Measurements from ENCODE around the gene MAP7.

The MAP7 gene

DNA sequence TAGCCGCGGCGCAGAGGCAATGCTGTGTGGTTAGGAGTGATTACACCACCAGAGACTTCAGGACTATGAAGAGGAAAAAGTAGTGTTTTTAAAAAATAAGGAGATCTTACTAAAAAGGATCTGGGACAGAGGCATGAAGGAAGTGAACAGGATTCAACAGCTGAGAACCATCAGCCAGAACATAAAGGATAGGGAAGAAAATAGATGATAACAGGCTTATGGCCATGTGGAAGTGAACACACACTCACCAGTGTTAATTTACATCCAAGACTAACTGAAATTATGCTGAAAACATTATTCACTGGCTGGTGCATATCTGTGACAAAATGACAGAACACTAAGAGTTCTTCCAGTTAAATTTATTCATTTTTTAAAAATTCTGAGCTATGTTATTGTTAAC, 213.1 kb downstream of the MAP7 start:
- DNase-seq (ENCODE audit: low spot score) = no peak
- TF ChIP-seq, protein P1, sequence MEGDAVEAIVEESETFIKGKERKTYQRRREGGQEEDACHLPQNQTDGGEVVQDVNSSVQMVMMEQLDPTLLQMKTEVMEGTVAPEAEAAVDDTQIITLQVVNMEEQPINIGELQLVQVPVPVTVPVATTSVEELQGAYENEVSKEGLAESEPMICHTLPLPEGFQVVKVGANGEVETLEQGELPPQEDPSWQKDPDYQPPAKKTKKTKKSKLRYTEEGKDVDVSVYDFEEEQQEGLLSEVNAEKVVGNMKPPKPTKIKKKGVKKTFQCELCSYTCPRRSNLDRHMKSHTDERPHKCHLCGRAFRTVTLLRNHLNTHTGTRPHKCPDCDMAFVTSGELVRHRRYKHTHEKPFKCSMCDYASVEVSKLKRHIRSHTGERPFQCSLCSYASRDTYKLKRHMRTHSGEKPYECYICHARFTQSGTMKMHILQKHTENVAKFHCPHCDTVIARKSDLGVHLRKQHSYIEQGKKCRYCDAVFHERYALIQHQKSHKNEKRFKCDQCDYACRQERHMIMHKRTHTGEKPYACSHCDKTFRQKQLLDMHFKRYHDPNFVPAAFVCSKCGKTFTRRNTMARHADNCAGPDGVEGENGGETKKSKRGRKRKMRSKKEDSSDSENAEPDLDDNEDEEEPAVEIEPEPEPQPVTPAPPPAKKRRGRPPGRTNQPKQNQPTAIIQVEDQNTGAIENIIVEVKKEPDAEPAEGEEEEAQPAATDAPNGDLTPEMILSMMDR (IDR thresholded peaks at IDR 0.05; ENCODE audit: extremely low read depth, missing control alignments) = no peak

DNA sequence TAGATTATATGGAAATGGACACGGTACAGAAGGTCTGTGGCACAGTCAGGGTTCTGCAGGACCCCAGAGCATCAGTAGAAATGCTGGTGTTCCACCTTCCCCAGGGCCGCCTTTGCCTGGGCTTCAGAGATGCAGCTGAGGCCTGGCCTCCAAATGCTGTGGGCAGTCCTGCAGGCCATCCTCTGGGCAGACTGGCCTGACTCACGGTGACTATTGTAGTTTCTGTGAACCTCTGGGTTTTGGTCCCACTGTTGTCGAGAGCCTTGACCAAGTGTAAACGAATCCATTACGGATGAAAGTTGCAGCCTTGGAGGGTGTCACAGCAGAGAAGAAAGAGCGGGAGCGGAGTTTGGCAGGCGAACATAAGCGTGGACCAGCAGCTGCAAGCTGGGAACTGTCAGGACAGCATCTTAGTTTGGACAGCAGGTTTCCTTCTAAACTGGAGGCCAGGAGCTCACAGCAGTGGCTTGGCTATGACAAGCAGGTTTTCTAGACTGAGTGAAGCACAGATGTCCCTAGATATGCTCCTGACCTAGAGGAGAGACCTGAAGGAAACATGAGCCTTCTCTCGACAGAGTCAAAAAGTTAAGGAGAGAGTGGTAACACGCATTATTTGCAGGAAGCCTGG, 214.4 kb downstream of the MAP7 start:
- no peak for DNase-seq (ENCODE audit: low spot score)
- TF ChIP-seq, protein P1 (IDR thresholded peaks at IDR 0.05; ENCODE audit: extremely low read depth, missing control alignments) = no peak

DNA sequence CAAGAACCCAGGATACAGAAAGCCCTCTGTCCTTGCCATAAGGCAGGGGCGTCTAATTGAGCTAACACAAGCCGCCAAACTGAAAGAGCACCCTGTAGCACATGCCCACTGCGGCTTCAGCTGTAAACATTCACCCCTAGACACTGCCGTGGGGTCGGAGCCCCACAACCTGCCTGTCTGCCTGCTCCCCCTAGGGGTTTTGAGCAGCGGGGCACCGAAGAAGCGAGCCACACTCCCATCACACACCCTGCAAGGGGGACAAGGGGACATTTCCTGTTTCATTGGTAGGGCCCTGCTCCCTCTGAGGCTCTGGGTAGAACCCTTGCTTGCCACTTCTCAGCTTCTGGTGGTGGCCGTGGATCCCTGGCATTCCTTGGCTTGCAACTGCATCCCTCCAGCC, 215.4 kb downstream of the MAP7 start:
- TF ChIP-seq, protein P1 (IDR thresholded peaks at IDR 0.05; ENCODE audit: extremely low read depth, missing control alignments) = no peak
- no peak for DNase-seq (ENCODE audit: low spot score)

DNA sequence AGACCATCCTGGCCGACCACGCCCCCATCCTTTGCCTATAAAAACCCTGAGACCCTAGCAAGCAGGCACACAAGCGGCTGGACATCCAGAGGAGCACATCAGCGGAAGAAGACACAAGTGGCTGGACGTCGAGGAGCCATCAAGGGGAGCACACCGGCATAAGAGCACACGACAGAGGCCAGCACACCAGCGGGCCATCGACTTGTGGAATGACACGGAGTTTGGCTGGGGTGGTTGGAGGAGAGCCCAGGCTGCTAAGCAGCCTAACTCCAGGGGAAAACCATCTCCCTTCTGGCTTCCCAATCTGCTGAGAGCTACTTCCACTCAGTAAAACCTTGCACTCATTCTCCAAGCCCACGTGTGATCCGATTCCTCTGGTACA, 215.8 kb downstream of the MAP7 start:
- TF ChIP-seq, protein P1 (IDR thresholded peaks at IDR 0.05; ENCODE audit: extremely low read depth, missing control alignments) = no peak
- no peak for DNase-seq (ENCODE audit: low spot score)

DNA sequence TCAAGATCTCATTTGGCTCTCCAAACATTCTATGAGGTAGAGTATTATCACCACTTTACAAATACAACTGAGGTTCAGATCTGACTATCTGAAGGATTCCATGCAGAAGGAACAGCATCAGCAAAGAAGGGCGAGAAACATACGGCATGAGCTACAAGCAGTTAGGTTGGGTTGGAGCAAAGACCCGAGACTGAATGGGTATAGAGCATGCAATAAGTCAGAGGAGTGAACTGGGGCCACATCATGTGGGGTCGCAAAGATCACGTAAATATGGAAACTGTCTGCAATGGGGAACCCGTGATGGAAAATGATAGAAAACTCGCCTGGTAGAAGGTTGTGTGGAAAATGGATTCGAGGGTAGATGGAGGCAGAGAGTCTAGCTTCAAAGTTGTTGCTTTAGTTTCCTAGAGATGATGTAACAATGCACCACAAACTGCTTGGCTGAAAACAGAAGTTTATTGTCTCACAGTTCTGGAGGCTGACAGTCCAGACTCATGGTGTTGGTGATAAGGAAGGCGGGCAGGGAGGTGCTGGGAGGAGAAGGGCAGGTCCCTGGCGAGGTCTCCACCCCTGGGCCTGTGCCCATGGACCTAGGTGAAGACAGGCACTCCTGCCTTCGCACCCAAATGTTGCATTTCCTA, 216.3 kb downstream of the MAP7 start:
- TF ChIP-seq, protein P1 (IDR thresholded peaks at IDR 0.05; ENCODE audit: extremely low read depth, missing control alignments) = no peak
- no peak for DNase-seq (ENCODE audit: low spot score)

DNA sequence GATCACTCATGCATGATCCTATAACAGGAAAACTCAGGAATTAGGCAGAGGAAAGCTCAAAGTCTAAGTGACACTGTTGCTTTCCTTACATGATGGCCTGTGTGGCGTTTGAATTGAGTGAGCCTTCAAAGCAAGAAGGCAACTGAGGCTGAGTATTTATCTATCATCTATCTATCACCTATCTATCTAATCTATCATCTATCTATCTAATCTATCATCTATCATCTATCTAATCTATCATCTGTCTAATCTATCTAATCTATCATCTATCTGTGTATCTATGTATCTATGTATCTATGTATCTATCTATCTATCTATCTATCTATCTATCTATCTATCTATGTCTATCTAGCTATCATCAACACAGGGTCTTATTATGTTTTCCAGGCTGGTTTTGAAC, 218.8 kb downstream of the MAP7 start:
- DNase-seq (ENCODE audit: low spot score) = no peak
- TF ChIP-seq, protein P1 (IDR thresholded peaks at IDR 0.05; ENCODE audit: extremely low read depth, missing control alignments) = no peak

DNA sequence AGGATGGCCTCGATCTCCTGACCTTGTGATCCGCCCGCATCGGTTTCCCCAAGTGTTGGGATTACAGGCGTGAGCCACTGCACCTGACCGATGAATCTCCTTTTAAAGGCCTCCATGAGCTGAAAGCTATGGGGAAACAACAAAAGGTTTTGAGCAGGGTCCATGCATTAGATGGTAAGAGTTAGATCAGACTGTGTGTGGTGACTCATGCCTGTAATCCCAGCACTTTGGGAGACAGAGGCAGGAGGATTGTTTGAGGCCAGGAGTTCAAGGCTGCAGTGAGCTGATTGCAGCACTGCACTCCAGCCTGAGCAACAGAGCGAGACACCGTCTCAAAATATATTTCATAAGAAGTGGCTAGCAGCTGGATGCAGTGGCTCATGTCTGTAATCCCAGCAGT, 219.6 kb downstream of the MAP7 start:
- TF ChIP-seq, protein P1 (IDR thresholded peaks at IDR 0.05; ENCODE audit: extremely low read depth, missing control alignments) = no peak
- no peak for DNase-seq (ENCODE audit: low spot score)
